ENCODE results near the gene ZIC1. TPM values are rescaled to one million over a fixed set of nuclear protein-coding genes. Genes with fewer than 3 reads are reported as not detected.

Gene ZIC1
- total RNA-seq, 2 donors from 2014 or later: 0.19 TPM; not detected in 1

GRCh38 chr3:147397875-147398812, 11.0 kb upstream of the ZIC1 start:
- Histone ChIP-seq H3K4me3 (no peak overlapping the region), H3K9me3 (no peaks in the 10 kb centered on the region), H3K27ac (no peak overlapping the region), H3K9ac (ENCODE audit: low read depth in 2 of 2, low read length in 2 of 2) (no peak overlapping the region), H3K27me3 (peaks cover 63% of the 10 kb centered on the region), H3K36me3 (no peaks in the 10 kb centered on the region), H3K4me1 (no peaks in the 10 kb centered on the region)
- no peak for TF ChIP-seq CTCF (IDR thresholded peaks at IDR 0.05)
- intact Hi-C loops (cut with DNase I): no loop called here
- DNase-seq: no peak

- Histone ChIP-seq H3K27me3 (peaks cover 57% of the 10 kb centered on the region), H3K4me3 (no peak overlapping the region), H3K9me3 (no peaks in the 10 kb centered on the region), H3K27ac (no peak overlapping the region), H3K9ac (ENCODE audit: low read depth in 2 of 2, low read length in 2 of 2) (no peak overlapping the region), H3K36me3 (no peaks in the 10 kb centered on the region), H3K4me1 (no peaks in the 10 kb centered on the region)
- DNase-seq: no peak
- TF ChIP-seq CTCF (IDR thresholded peaks at IDR 0.05): no peak
- intact Hi-C loops (cut with DNase I): no loop called here
These were observed 10.2 kb upstream of the ZIC1 start for GRCh38 chr3:147398813-147399534.

GRCh38 chr3:147400111-147400510, 9.1 kb upstream of the ZIC1 start:
- no peaks in the 10 kb centered on the region for H3K9me3 ChIP-seq
- no peaks in the 10 kb centered on the region for H3K4me1 ChIP-seq
- no peak overlapping the region for H3K27ac ChIP-seq
- TF ChIP-seq CTCF (IDR thresholded peaks at IDR 0.05): no peak
- H3K36me3 ChIP-seq: no peaks in the 10 kb centered on the region
- H3K4me3 ChIP-seq: no peak overlapping the region
- H3K27me3 ChIP-seq: peaks cover 58% of the 10 kb centered on the region
- DNase-seq: no peak
- H3K9ac ChIP-seq (ENCODE audit: low read depth in 2 of 2, low read length in 2 of 2): no peak overlapping the region
- intact Hi-C loops (cut with DNase I): no loop called here

- no peak for TF ChIP-seq CTCF (IDR thresholded peaks at IDR 0.05)
- intact Hi-C loops (cut with DNase I): no loop called here
- Histone ChIP-seq H3K4me1 (no peaks in the 10 kb centered on the region), H3K9ac (ENCODE audit: low read depth in 2 of 2, low read length in 2 of 2) (no peak overlapping the region), H3K4me3 (no peak overlapping the region), H3K9me3 (no peaks in the 10 kb centered on the region), H3K36me3 (no peaks in the 10 kb centered on the region), H3K27ac (no peak overlapping the region), H3K27me3 (peaks cover 58% of the 10 kb centered on the region)
- no peak for DNase-seq
These were observed 8.2 kb upstream of the ZIC1 start for GRCh38 chr3:147400999-147401398.

- no peaks in the 10 kb centered on the region for H3K9me3 ChIP-seq
- no peaks in the 10 kb centered on the region for H3K36me3 ChIP-seq
- H3K9ac ChIP-seq (ENCODE audit: low read depth in 2 of 2, low read length in 2 of 2): no peak overlapping the region
- no peak overlapping the region for H3K4me3 ChIP-seq
- H3K27me3 ChIP-seq: peaks cover 58% of the 10 kb centered on the region
- DNase-seq: no peak
- no peak for TF ChIP-seq CTCF (IDR thresholded peaks at IDR 0.05)
- H3K27ac ChIP-seq: no peak overlapping the region
- intact Hi-C loops (cut with DNase I): no loop called here
- H3K4me1 ChIP-seq: no peaks in the 10 kb centered on the region
These were observed 7.7 kb upstream of the ZIC1 start for GRCh38 chr3:147401421-147401820.

Data from colonic mucosa (tissue), 4 donors.